SK-N-SH (cell line): ENCODE data around the gene CD93.

Source experiments
- CTCF ChIP-seq: fragments of 200-600 bp; sonication (generic); IDR thresholded peaks from 2 replicates; pipeline ENCODE4 v1.6.1; 2017; ENCODE audit warnings: antibody characterized with exemption, mild to moderate bottlenecking, moderate library complexity
- EP300 ChIP-seq, 2 experiments: IDR thresholded peaks; 2 replicates each; pipeline versions ENCODE4 v1.4.0 to v1.6.1; 2012; ENCODE audit warnings: borderline replicate concordance in 1 of 2, low read depth in 1 of 2, low read length in 1 of 2
- FOSL2 ChIP-seq: IDR thresholded peaks from 2 replicates; pipeline ENCODE4 v1.4.0; 2012; ENCODE audit warnings: low read depth, mild to moderate bottlenecking, moderate library complexity, borderline replicate concordance
- GABPA ChIP-seq: IDR thresholded peaks from 2 replicates; pipeline ENCODE4 v1.4.0; 2012; ENCODE audit warnings: low read depth, mild to moderate bottlenecking
- NFIC ChIP-seq: IDR thresholded peaks from 2 replicates; pipeline ENCODE4 v1.4.0; 2012; ENCODE audit warnings: borderline replicate concordance
- TCF12 ChIP-seq: IDR thresholded peaks from 2 replicates; pipeline ENCODE4 v1.4.0; 2012

DNA sequence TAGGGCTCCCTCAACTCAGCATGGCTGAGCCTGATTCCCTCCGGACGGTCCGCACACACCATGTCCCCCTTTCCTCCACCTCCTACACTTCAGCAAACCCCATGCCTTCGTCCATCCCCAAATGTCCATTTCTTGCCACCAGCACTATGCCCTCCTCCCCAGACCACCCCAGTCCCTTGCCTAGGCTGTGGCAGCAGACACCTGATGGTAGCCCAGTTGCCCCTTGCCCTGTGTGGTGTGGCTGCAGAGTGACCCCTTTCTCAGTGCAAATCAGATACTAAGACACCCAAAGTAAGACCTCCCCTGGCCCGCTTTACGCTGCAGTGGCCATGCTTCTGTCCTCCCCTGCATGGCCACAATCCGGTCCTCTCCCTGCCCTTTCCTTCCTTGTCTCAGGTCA is 34.1 kb upstream of the CD93 start:
- TF ChIP-seq CTCF (no peak), NFIC (no peak), EP300 (IDR thresholded peaks at IDR 0.05; ENCODE audit: borderline replicate concordance in 1 of 2, low read depth in 1 of 2, low read length in 1 of 2) (no peak), FOSL2 (no peak), TCF12 (no peak), GABPA (no peak)
